Measurements from ENCODE around the gene USP30. TPM values are rescaled to one million over a fixed set of nuclear protein-coding genes. Genes with fewer than 3 reads are reported as not detected.

USP30 gene
- total RNA-seq, 1 donor from 2014 or later: 17.6 TPM

DNA sequence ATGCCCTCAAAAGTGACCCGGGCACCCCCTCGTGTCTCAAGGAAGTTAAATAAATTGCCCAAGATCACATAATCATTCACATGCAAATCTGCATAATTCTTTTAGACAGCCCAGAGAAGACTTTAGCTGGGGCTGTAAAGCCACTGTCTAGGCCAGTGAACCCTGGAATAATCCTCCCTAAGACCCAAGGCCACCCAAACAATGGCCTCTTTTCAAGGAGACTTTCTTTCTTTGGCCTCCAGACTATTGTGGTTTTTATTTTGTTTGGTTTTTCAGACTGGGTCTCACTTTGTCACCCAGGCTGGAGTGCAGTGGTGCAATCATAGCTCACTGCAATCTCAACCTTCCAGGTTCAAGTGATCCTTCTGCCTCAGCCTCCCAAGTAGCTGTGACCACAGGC is 42.1 kb upstream of the USP30 start:
- no peaks in the 10 kb centered on the region for H3K9me3 Mint-ChIP-seq
- Histone ChIP-seq H3K4me1 (no peaks in the 10 kb centered on the region), H3K9ac (no peak overlapping the region), H3K4me2 (no peak overlapping the region), H3K27me3 (no peaks in the 10 kb centered on the region), H3K9me3 (ENCODE audit: low read depth) (no peaks in the 10 kb centered on the region), H3K36me3 (no peaks in the 10 kb centered on the region), H3K27ac (no peak overlapping the region), H3K4me3 (no peak overlapping the region), H2AFZ (replicated peaks) (no peak overlapping the region), H3K79me2 (ENCODE audit: low read depth) (no peaks in the 10 kb centered on the region), H3F3A (ENCODE audit: low read depth) (no peaks in the 10 kb centered on the region), H4K20me1 (ENCODE audit: low read depth) (no peaks in the 10 kb centered on the region)
- TF ChIP-seq EZH2 (IDR thresholded peaks at IDR 0.05): no peak
- DNase-seq (ENCODE audit: low spot score): no peak
- H3K4me1 Mint-ChIP-seq: no peaks in the 10 kb centered on the region
- H3K36me3 Mint-ChIP-seq: no peaks in the 10 kb centered on the region
- no peak overlapping the region for H3K4me3 Mint-ChIP-seq
- H3K27me3 Mint-ChIP-seq (ENCODE audit: insufficient read depth, low read depth): peaks cover 7% of the 10 kb centered on the region
- H3K27ac Mint-ChIP-seq: no peak overlapping the region

DNA sequence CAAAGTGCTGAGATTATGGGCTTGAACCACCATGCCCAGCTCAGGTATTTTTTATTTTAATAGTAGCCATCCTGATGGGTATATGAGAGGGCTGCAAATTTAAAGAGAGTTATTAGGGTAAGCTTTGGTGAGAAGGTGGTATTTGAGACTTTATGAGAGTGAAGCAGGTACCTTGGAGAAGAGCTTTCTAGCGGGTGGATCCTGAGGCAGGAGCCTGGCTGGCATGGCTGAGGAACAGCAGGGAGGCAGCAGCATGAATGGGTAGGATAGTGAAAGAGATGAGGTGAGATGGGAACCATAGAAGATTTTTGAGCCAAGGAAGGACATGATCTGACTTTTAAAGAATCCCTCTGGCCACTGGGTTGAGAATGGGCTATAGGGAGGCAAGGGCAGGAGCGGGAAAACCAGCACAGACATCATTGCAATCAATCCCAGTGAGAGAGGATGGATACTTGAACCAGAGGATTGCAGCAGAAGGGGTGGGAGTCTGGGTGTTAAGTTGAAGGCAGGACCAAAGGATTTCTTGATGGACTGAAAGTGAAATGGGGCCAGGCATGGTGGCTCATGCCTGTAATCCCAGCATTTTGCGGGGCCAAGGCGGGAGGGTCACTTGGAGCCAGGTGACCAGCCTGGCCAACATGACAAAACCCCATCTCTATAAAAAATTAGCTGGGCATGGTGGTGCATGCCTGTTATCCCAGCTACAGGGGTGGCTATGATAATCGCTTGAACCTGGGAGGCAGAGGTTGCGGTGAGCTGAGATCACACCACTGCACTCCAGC is 37.2 kb upstream of the USP30 start:
- Histone ChIP-seq H3K4me3 (no peak overlapping the region), H2AFZ (replicated peaks) (no peak overlapping the region), H3F3A (ENCODE audit: low read depth) (no peaks in the 10 kb centered on the region), H3K79me2 (ENCODE audit: low read depth) (no peaks in the 10 kb centered on the region), H3K27ac (no peak overlapping the region), H3K27me3 (no peaks in the 10 kb centered on the region), H3K9ac (no peak overlapping the region), H3K36me3 (no peaks in the 10 kb centered on the region), H3K9me3 (ENCODE audit: low read depth) (no peaks in the 10 kb centered on the region), H3K4me2 (no peak overlapping the region), H3K4me1 (no peaks in the 10 kb centered on the region), H4K20me1 (ENCODE audit: low read depth) (peaks cover 2% of the 10 kb centered on the region)
- DNase-seq (ENCODE audit: low spot score): no peak
- H3K36me3 Mint-ChIP-seq: no peaks in the 10 kb centered on the region
- no peaks in the 10 kb centered on the region for H3K4me1 Mint-ChIP-seq
- no peaks in the 10 kb centered on the region for H3K9me3 Mint-ChIP-seq
- H3K27me3 Mint-ChIP-seq (ENCODE audit: insufficient read depth, low read depth): peaks cover 13% of the 10 kb centered on the region
- no peak overlapping the region for H3K27ac Mint-ChIP-seq
- TF ChIP-seq EZH2phosphoT487 (IDR thresholded peaks at IDR 0.05) (no peak), EZH2 (IDR thresholded peaks at IDR 0.05) (no peak)
- TF ChIP-seq, protein P1, sequence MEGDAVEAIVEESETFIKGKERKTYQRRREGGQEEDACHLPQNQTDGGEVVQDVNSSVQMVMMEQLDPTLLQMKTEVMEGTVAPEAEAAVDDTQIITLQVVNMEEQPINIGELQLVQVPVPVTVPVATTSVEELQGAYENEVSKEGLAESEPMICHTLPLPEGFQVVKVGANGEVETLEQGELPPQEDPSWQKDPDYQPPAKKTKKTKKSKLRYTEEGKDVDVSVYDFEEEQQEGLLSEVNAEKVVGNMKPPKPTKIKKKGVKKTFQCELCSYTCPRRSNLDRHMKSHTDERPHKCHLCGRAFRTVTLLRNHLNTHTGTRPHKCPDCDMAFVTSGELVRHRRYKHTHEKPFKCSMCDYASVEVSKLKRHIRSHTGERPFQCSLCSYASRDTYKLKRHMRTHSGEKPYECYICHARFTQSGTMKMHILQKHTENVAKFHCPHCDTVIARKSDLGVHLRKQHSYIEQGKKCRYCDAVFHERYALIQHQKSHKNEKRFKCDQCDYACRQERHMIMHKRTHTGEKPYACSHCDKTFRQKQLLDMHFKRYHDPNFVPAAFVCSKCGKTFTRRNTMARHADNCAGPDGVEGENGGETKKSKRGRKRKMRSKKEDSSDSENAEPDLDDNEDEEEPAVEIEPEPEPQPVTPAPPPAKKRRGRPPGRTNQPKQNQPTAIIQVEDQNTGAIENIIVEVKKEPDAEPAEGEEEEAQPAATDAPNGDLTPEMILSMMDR (IDR thresholded peaks at IDR 0.05): no peak
- no peak overlapping the region for H3K4me3 Mint-ChIP-seq

DNA sequence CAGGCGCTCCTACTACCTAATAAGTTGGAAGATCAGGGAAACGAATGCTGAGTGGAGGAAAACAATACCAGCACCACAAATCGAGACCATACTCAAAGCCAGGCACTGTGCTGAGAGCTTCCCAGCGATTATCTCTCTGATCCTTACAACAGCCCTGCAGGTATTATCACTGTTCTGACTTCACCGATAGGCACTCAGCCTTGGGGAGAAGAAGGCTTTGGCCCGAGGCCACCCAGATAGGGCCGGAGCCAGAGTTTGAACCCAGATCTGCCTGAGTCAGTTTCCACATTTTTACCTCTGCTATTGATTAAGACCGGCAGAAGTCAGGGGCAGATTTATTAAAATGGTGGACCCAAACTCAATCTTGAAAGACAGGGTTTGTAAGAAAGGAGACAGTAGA is 36.4 kb upstream of the USP30 start:
- no peaks in the 10 kb centered on the region for H3K4me1 ChIP-seq
- peaks cover 15% of the 10 kb centered on the region for H3K27me3 Mint-ChIP-seq (ENCODE audit: insufficient read depth, low read depth)

More for the DNA sequence above, 36.4 kb upstream of the USP30 start:
- Histone ChIP-seq H3K4me2 (no peak overlapping the region), H3K79me2 (ENCODE audit: low read depth) (no peaks in the 10 kb centered on the region), H3F3A (ENCODE audit: low read depth) (no peaks in the 10 kb centered on the region), H3K27me3 (no peaks in the 10 kb centered on the region), H4K20me1 (ENCODE audit: low read depth) (peaks cover 4% of the 10 kb centered on the region), H3K4me3 (no peak overlapping the region), H3K27ac (no peak overlapping the region), H2AFZ (replicated peaks) (no peak overlapping the region), H3K9me3 (ENCODE audit: low read depth) (no peaks in the 10 kb centered on the region), H3K9ac (no peak overlapping the region), H3K36me3 (no peaks in the 10 kb centered on the region)
- no peak for TF ChIP-seq EZH2phosphoT487 (IDR thresholded peaks at IDR 0.05)
- TF ChIP-seq, protein P1 (IDR thresholded peaks at IDR 0.05): no peak
- TF ChIP-seq EZH2 (IDR thresholded peaks at IDR 0.05): no peak
- Mint-ChIP-seq H3K27ac (no peak overlapping the region), H3K4me1 (peaks cover 4% of the 10 kb centered on the region), H3K36me3 (no peaks in the 10 kb centered on the region), H3K4me3 (no peak overlapping the region), H3K9me3 (no peaks in the 10 kb centered on the region)
- DNase-seq (ENCODE audit: low spot score): no peak

Data from neural progenitor cell (in vitro differentiated cells).